ENCODE data around the gene ASTL. TPM values are rescaled to one million over a fixed set of nuclear protein-coding genes. Genes with fewer than 3 reads are reported as not detected.

Gene ASTL
- total RNA-seq, 4 donors from 2014 or later: 0.34 TPM; not detected in 3

DNA sequence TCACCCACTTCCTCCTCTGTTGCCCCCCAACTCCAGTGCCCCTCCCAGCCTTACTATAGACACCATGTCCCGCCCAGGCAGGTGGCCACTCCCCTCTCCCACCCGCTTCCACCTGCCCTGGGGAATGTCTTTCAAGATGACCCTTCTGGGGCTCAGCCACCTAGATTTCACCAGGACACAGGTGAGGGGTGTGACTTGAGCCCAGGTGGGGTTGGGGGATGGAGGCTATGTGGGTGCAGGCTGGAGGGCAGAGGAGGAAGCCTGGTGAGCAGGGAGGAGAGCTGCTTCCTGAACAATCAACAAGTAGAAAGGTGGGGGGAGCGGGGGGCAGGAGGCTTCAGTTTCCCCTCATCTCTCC lies 30.6 kb downstream of the ASTL start:
- TF ChIP-seq, protein P1, sequence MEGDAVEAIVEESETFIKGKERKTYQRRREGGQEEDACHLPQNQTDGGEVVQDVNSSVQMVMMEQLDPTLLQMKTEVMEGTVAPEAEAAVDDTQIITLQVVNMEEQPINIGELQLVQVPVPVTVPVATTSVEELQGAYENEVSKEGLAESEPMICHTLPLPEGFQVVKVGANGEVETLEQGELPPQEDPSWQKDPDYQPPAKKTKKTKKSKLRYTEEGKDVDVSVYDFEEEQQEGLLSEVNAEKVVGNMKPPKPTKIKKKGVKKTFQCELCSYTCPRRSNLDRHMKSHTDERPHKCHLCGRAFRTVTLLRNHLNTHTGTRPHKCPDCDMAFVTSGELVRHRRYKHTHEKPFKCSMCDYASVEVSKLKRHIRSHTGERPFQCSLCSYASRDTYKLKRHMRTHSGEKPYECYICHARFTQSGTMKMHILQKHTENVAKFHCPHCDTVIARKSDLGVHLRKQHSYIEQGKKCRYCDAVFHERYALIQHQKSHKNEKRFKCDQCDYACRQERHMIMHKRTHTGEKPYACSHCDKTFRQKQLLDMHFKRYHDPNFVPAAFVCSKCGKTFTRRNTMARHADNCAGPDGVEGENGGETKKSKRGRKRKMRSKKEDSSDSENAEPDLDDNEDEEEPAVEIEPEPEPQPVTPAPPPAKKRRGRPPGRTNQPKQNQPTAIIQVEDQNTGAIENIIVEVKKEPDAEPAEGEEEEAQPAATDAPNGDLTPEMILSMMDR (IDR thresholded peaks at IDR 0.05; ENCODE audit: low read depth): no peak

DNA sequence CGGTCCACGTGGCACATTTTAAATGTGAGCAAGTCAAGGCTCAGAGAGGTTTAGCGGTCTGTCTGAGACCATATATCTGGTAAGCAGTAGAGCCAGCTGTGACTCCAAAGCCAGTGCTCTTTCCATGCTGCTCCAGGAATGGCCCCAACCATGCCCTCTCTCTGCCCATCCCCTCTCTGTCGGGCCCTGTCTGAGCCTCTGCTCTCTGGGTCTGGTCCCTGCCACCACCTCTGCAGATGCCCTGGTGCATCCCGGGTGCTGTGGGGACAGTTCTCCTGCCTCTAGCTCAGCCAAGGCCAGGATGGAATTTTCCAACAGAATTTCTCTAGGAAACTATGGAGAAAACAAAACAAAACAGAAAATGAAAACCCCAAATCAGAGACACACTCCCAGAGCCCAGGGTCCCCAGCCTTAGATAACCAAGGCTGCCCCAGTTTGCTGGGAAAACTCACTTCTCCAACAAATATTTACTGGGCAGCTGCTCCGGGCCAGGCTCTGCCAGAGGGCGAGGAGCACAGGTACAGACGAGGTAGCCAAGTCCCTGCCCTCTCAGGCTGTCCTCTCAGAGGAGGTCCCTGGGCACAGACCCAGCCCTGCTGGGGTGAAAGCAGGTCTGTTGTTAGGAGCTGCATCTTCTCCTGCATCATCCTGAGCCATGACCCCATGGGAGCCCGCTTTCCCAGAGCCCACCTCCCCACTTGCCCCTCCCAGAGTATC lies 31.2 kb downstream of the ASTL start:
- TF ChIP-seq, protein P1 (IDR thresholded peaks at IDR 0.05; ENCODE audit: low read depth): no peak

DNA sequence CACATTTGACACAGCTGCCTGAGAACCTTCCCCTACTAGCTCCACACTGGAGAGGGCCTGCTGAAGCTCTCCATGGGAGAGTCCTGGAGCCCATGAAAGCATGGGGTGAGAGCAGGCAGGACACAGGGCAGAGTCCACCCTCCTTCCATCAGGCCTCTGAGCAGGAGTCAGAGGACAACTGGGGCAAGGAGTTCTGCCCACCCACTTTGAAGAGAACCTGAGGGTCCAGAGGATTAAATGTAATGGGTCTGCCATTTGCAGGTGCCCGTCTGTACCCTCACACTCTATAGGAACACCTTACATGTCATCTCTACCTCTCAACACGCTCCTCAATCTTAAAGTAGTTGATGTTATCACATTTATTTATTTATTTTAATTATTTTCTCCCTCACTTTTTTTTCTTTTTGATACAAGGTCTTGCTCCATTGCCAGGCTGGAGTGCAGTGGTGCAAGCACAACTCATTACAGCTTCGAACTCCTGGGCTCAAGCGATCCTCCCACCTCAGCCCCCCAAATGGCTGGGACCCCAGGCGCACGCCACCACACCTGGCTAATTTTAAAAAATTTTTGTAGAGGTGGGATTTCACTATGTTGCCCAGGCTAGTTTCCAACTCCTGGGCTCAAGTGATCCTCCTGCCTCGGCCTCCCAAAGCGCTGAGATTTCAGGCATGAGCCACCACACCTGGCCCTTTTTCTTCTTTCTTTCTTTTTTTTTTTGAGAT lies 32.1 kb downstream of the ASTL start:
- TF ChIP-seq, protein P1 (IDR thresholded peaks at IDR 0.05; ENCODE audit: low read depth): no peak

DNA sequence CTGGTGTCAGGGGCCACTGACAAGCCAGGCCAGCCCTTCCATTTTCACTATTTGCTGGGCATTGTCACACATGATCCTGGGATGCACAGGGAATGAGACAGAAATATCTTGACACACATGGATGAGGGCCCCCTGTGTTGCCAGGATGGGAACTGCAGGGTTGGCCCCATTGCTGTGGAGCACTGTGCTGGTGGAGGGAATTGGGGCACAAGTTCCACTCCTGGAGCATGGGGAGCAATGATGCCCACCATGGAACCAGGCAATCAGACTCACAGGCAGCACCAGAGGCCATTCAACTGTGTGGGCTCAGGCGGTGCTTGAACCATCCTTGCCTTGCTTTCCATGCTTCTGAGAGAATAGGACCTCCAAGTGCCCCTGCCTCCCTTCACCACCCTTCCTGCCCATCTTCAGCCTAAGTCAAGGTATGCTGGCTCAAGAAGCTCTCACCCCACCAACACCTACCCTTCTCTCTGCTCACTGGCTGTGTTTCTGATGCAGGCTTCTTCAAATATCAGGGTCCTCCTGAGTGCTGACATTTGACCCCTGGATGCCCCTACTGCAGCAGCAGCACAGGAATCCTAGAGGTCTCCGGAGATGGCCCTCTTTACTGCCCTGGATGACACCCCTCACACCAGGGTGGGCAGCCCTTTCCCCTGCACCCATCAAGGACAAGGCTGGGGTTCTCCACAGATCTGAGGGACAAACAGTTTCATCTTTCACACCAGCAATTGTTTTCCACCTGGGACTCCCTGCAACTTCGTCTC lies 33.0 kb downstream of the ASTL start:
- TF ChIP-seq, protein P1 (IDR thresholded peaks at IDR 0.05; ENCODE audit: low read depth): no peak

DNA sequence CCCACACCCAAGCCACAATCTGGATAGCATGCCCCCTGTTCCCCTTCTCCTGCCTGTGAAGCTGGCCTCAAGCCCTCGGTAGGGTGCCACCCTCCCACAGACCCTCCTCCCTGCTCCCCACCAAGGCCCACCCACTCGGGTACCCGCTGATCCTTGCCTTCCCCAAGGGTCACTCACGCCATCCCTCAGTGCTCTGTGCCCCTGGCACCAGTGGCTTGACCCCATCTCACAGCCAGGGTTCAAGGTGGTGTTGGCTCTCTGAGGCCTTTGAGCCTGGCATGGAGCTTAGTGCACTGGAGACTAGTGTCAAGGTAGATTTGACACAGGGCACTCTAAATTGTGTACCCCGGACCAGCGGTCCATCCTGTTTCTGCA lies 33.8 kb downstream of the ASTL start:
- TF ChIP-seq, protein P1 (IDR thresholded peaks at IDR 0.05; ENCODE audit: low read depth): no peak

DNA sequence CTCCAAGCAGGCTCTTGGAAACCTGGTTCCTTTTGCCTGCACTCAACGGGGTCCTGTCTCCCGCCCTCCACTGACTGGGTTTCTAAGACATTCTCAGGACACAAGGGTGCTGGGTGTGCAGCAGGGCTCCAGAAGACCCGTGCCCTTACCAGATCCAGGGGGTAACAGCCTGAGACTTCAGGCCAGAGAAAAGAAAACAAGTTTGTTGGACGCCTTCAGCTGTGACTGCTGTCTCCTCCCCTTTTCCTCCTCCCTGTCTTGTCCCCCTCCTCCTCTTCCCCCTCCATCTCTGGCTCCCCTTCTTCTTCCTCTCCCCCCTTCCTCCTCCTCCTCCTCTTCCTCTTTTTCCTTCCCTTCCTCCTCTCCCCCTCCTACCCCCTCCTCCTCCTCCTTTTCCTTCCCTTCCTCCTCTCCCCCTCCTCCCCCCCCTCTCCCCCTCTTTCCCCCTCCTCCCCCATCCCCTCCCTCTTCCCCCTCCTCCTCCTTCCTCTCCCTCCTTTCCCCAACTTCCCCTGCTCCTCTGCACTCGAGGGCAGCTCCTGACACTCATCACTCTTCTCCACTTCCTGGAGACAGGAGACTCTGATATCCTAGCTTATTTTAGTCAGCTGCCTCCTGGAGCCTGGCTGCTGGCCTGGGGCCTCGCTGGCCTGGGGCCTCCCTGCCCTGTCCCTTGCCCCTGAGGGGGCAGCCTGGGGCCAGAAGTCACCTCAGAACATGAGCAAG lies 34.4 kb downstream of the ASTL start:
- TF ChIP-seq, protein P1 (IDR thresholded peaks at IDR 0.05; ENCODE audit: low read depth): no peak

Measured in subcutaneous adipose tissue (tissue), 4 donors.